ENCODE results near the gene WWC2.

WWC2 gene

DNA sequence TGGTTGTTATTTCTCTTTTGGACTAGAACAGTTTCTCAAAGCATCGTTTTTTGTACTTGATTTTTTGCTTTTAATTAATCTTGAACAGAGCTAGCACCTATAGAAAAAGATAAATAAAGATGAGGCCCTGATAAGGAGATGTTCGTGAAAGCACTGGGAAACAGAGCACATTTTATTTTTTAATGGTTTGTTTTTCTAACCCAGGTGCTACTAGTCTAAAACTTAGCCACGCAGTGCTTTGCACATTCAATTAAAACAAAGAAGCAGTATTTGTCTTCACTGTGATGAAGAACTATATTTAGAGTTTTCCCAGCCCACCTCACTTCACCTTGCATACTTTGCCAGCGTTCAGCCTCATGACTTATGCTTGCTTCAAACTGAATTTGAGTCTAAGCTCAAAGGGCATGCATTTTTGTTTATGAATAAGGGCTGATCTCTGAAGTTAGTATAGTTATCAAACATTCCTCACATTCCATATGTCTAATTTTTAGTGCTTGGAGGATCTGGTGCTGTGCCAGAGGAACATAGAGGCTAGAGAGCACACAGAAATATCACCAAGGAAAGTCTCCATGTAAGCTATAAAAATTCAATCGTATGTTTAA is 76.7 kb downstream of the WWC2 start:
- Histone ChIP-seq H3K4me2 (ENCODE audit: low read depth, low read length, poor library complexity, severe bottlenecking) (no peak overlapping the region), H3K36me3 (ENCODE audit: insufficient read depth, low read length) (no peaks in the 10 kb centered on the region), H3K79me2 (ENCODE audit: insufficient read depth, low read length) (no peaks in the 10 kb centered on the region), H2AFZ (ENCODE audit: low read length) (no peak overlapping the region), H3K4me3 (ENCODE audit: low read length, poor library complexity, severe bottlenecking) (no peak overlapping the region), H4K20me1 (ENCODE audit: insufficient read depth, low read length, poor library complexity, severe bottlenecking) (no peaks in the 10 kb centered on the region), H3K4me1 (ENCODE audit: insufficient read depth, low read length, poor library complexity, severe bottlenecking) (no peaks in the 10 kb centered on the region), H3K9ac (ENCODE audit: low read depth, low read length, poor library complexity, severe bottlenecking) (no peak overlapping the region), H3K27me3 (ENCODE audit: insufficient read depth, low read length, poor library complexity, severe bottlenecking) (no peaks in the 10 kb centered on the region), H3K9me3 (ENCODE audit: insufficient read depth, low read depth, low read length) (no peaks in the 10 kb centered on the region), H3K9me2 (replicated peaks; ENCODE audit: low read depth, low read length) (no peaks in the 10 kb centered on the region), H3F3A (ENCODE audit: low read depth) (no peaks in the 10 kb centered on the region)
- TF ChIP-seq EZH2phosphoT487 (IDR thresholded peaks at IDR 0.05; ENCODE audit: borderline replicate concordance) (no peak), CTCF (conservative IDR thresholded peaks at IDR 0.05; ENCODE audit: low read length) (no peak)

GRCh38 chr4:183177001-183177400 is 77.9 kb downstream of the WWC2 start:
- Histone ChIP-seq H3K9me3 (ENCODE audit: insufficient read depth, low read depth, low read length) (no peaks in the 10 kb centered on the region), H3F3A (ENCODE audit: low read depth) (no peaks in the 10 kb centered on the region), H3K27me3 (ENCODE audit: insufficient read depth, low read length, poor library complexity, severe bottlenecking) (no peaks in the 10 kb centered on the region), H3K9ac (ENCODE audit: low read depth, low read length, poor library complexity, severe bottlenecking) (no peak overlapping the region), H3K4me2 (ENCODE audit: low read depth, low read length, poor library complexity, severe bottlenecking) (no peak overlapping the region), H3K36me3 (ENCODE audit: insufficient read depth, low read length) (no peaks in the 10 kb centered on the region), H3K79me2 (ENCODE audit: insufficient read depth, low read length) (no peaks in the 10 kb centered on the region), H3K9me2 (replicated peaks; ENCODE audit: low read depth, low read length) (no peaks in the 10 kb centered on the region), H4K20me1 (ENCODE audit: insufficient read depth, low read length, poor library complexity, severe bottlenecking) (no peaks in the 10 kb centered on the region), H2AFZ (ENCODE audit: low read length) (no peak overlapping the region), H3K4me1 (ENCODE audit: insufficient read depth, low read length, poor library complexity, severe bottlenecking) (no peaks in the 10 kb centered on the region), H3K4me3 (ENCODE audit: low read length, poor library complexity, severe bottlenecking) (no peak overlapping the region)
- TF ChIP-seq EZH2phosphoT487 (IDR thresholded peaks at IDR 0.05; ENCODE audit: borderline replicate concordance) (no peak), CTCF (conservative IDR thresholded peaks at IDR 0.05; ENCODE audit: low read length) (no peak)

- H4K20me1 ChIP-seq (ENCODE audit: insufficient read depth, low read length, poor library complexity, severe bottlenecking): no peaks in the 10 kb centered on the region
- H3K4me3 ChIP-seq (ENCODE audit: low read length, poor library complexity, severe bottlenecking): no peak overlapping the region
- no peaks in the 10 kb centered on the region for H3F3A ChIP-seq (ENCODE audit: low read depth)
- TF ChIP-seq CTCF (conservative IDR thresholded peaks at IDR 0.05; ENCODE audit: low read length) (no peak), EZH2phosphoT487 (IDR thresholded peaks at IDR 0.05; ENCODE audit: borderline replicate concordance) (no peak)
- H3K4me2 ChIP-seq (ENCODE audit: low read depth, low read length, poor library complexity, severe bottlenecking): no peak overlapping the region
- H2AFZ ChIP-seq (ENCODE audit: low read length): no peak overlapping the region
- H3K4me1 ChIP-seq (ENCODE audit: insufficient read depth, low read length, poor library complexity, severe bottlenecking): peaks cover 1% of the 10 kb centered on the region
- H3K9me3 ChIP-seq (ENCODE audit: insufficient read depth, low read depth, low read length): no peaks in the 10 kb centered on the region
- H3K36me3 ChIP-seq (ENCODE audit: insufficient read depth, low read length): no peaks in the 10 kb centered on the region
- H3K9me2 ChIP-seq (replicated peaks; ENCODE audit: low read depth, low read length): no peaks in the 10 kb centered on the region
- no peaks in the 10 kb centered on the region for H3K27me3 ChIP-seq (ENCODE audit: insufficient read depth, low read length, poor library complexity, severe bottlenecking)
- H3K9ac ChIP-seq (ENCODE audit: low read depth, low read length, poor library complexity, severe bottlenecking): no peak overlapping the region
- H3K79me2 ChIP-seq (ENCODE audit: insufficient read depth, low read length): no peaks in the 10 kb centered on the region
Measured at GRCh38 chr4:183178201-183178600, 79.1 kb downstream of the WWC2 start.

Measured in Loucy (cell line).